ENCODE results near the gene CCT7. TPM values are rescaled to one million over a fixed set of nuclear protein-coding genes. Genes with fewer than 3 reads are reported as not detected.
A peak's percentile ranks its signal among the peaks of the same experiment; 100 is the strongest.

Gene CCT7
- total and polyA plus RNA-seq, 5 donors, result 190 to 226 (median 210) TPM

DNA sequence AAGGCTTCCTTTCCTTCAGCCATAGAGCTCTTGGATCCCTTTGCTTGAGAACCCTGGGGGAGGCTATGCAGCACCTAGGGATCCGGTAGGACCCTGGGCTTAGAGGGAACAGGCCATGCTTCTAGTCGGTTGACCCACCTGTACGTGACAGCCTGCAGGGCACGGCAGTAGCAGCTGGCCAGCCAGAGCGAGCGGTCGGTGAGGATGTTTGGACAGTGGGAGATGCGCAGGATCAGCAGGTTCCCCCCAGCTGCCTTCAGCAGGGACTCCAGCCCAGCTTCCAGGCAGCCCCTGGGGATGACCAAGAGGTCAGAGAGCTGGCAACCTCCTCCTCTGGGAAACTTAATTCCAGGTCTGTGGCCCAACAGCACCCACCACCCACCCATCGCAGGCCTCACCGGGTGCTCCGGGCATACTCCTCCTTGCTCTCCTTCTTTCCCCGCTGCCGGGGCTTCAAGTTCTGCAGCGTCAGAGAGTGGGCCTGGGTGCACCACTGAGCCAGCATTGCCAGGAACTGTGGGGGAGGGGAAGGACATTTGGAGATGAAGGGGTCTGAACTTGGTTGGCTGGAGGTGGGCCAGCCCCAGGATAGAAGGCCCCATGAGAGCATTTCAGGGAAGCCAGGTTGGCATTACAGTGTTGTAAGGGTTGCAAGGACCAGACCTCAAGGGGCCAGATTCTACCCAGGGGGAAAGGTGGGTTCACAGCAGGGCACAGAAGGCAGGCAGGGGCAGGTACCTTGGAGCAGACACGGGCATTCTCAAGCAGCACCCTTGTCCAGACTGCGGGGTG is 29.6 kb downstream of the CCT7 start:
- DNase-seq (no peak), ATAC-seq (no peak)
- WGBS, result 93% methylated on average over 16 of the region's 16 CpGs
- no peak overlapping the region for H3K27ac ChIP-seq (ENCODE audit: low read length)
- no peak overlapping the region for H3K4me3 ChIP-seq (ENCODE audit: low read length)
- no peaks in the 10 kb centered on the region for H3K27me3 ChIP-seq (ENCODE audit: control insufficient read depth, insufficient read depth)
- H3K9me3 ChIP-seq (ENCODE audit: control insufficient read depth, low read length), result no peaks in the 10 kb centered on the region
- no peaks in the 10 kb centered on the region for H3K4me1 ChIP-seq (ENCODE audit: control insufficient read depth, insufficient read depth, low read length)
- intact Hi-C loops (cut with DNase I), result no loop called here

DNA sequence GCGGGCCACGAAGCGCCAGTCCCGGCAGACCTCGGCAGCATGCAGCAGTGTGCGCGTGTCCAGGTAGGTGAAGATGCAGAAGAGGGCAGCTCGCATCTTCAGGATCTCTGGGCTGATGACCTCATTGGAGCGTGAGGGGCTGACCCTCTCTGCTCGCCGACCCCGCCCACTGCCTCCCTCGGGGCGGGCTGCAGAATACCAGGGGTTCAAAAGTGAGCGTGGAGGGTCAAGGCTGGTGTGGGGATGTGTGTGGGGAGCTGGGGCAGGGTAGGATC is 30.2 kb downstream of the CCT7 start:
- no peak for ATAC-seq
- Histone ChIP-seq H3K9me3 (ENCODE audit: control insufficient read depth, low read length) (no peaks in the 10 kb centered on the region), H3K4me3 (ENCODE audit: low read length) (no peak overlapping the region), H3K27me3 (ENCODE audit: control insufficient read depth, insufficient read depth) (no peaks in the 10 kb centered on the region), H3K4me1 (ENCODE audit: control insufficient read depth, insufficient read depth, low read length) (no peaks in the 10 kb centered on the region), H3K27ac (ENCODE audit: low read length) (no peak overlapping the region)
- no peak for DNase-seq
- intact Hi-C loops (cut with DNase I), result no loop called here
- WGBS, result 90% methylated on average over 15 of the region's 15 CpGs

DNA sequence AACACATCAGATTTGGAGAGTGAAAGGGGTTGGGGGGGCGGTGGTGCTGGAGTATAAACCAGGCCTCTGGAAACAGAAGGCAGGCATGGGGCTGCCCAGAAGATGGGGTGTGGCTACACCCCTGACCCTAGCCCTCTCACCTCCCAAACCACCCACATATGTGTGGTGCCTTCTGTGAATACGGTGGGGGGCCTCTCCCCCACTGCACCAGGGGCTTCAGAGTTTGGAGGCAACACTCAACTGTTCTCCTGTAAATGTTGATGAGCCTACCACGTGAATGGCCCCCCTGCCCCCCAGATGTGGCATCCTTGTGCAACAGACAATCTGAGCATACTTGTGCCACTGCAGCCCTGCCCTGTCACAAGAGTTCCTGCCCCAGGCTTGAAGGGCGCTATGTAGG is 30.7 kb downstream of the CCT7 start:
- Histone ChIP-seq H3K4me1 (ENCODE audit: control insufficient read depth, insufficient read depth, low read length) (no peaks in the 10 kb centered on the region), H3K4me3 (ENCODE audit: low read length) (no peak overlapping the region), H3K27me3 (ENCODE audit: control insufficient read depth, insufficient read depth) (no peaks in the 10 kb centered on the region), H3K9me3 (ENCODE audit: control insufficient read depth, low read length) (no peaks in the 10 kb centered on the region), H3K27ac (ENCODE audit: low read length) (no peak overlapping the region)
- 84% methylated on average over 4 of the region's 4 CpGs for WGBS
- no peak for ATAC-seq
- DNase-seq, result no peak
- intact Hi-C loops (cut with DNase I), result no loop called here

DNA sequence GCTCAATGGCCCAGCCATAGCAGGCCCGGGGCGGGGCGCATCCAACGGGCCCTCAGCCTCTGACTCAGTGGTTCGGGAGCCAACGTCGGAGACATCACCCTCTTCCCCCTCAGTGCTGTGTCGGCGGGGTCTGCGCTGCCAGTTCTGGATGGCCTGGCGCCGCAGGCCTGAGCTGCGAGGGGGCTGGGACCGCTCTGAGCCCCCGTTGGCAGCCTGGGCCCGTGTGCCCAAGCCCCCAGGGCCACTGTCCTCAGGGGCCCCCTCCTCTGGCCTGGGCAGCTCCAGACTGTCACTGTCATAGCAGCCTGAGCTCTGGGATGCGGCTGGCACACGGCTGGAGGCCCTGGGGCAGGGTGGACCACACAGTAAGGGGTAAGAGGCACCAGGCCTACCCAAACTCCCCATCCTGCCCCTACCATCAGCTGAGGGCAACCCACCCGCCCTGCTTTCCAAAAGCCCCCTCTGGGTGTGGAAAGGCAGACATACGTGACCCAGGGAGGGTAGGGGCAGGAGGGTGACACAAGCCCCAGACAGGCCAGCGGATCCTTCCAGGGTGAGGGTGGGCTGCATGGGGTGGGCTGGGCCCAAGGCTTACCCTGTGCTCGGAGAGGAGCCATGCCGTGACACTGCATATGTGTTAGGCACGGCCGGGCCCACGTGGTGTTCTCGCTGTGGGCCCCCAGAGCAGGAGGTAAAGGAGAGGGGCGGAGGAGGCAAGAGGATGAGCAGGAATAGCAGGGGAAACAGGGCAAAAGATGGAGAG is 31.4 kb downstream of the CCT7 start:
- intact Hi-C loops (cut with DNase I), result no loop called here
- H3K27me3 ChIP-seq (ENCODE audit: control insufficient read depth, insufficient read depth), result no peaks in the 10 kb centered on the region
- H3K9me3 ChIP-seq (ENCODE audit: control insufficient read depth, low read length), result no peaks in the 10 kb centered on the region
- 88% methylated on average over 28 of the region's 28 CpGs for WGBS
- H3K27ac ChIP-seq (ENCODE audit: low read length), result no peak overlapping the region
- H3K4me3 ChIP-seq (ENCODE audit: low read length), result no peak overlapping the region
- DNase-seq, result no peak
- no peak for ATAC-seq
- no peaks in the 10 kb centered on the region for H3K4me1 ChIP-seq (ENCODE audit: control insufficient read depth, insufficient read depth, low read length)

DNA sequence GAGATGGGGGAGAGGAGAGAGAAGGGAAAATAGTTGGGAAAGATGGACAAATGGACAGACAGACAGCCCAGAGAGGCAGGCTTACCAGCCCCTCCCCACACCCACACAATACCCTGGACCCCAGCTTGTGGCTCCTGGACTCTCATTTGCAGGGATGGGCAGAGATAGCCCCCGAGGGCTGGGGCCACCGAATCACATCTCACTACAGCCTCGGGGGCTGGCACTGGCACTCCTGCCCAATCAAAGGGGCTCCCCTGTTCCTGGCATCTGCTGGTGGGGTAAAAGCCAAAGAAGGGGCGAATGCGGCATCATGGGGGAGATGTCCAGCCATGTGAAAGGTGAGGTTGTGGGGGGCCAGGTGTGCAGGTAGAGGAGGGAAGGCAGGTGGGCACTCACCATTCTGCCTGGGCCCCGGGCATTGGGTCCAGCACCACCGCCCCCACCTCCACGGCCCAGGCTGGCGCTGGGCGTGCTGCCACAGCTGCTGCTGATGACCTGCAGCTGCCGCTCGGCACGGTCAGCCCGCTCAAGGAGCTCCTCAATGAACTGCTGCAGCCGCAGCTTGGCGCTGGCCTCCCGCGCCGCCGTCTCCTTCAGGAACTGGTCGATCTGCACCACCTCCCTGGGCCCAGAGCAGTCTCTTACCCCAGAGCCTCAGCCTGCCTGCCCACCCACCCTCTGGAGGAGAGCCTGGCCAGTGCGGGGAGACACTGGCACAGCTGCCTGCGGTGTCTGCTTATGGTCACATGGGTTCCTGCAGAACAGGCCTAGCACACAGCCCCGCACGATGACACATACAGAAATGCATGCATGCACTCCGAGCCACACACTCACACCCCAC is 32.2 kb downstream of the CCT7 start:
- H3K27me3 ChIP-seq (ENCODE audit: control insufficient read depth, insufficient read depth), result no peaks in the 10 kb centered on the region
- no peak overlapping the region for H3K27ac ChIP-seq (ENCODE audit: low read length)
- H3K9me3 ChIP-seq (ENCODE audit: control insufficient read depth, low read length), result no peaks in the 10 kb centered on the region
- DNase-seq (no peak), ATAC-seq (no peak)
- WGBS, result 91% methylated on average over 26 of the region's 26 CpGs
- H3K4me3 ChIP-seq (ENCODE audit: low read length), result no peak overlapping the region
- intact Hi-C loops (cut with DNase I), result no loop called here
- no peaks in the 10 kb centered on the region for H3K4me1 ChIP-seq (ENCODE audit: control insufficient read depth, insufficient read depth, low read length)

DNA sequence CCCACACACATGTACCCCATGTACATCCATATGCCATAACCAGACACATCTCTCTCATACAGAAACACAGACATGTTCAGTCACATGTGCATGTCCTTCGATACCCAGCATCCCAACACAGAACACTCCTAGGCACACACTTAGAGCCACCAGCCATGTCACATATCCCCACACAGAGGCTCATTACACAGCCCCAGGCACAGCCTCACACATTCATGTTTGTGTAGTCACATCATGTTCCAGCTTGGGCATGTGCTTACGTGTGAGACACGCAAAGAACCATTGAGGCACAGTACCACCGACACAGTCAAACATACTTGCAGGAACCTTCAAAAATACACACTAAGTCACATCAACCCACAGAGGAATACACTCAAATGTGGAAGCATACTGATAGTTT is 32.9 kb downstream of the CCT7 start:
- Histone ChIP-seq H3K27me3 (ENCODE audit: control insufficient read depth, insufficient read depth) (no peaks in the 10 kb centered on the region), H3K9me3 (ENCODE audit: control insufficient read depth, low read length) (no peaks in the 10 kb centered on the region), H3K4me1 (ENCODE audit: control insufficient read depth, insufficient read depth, low read length) (no peaks in the 10 kb centered on the region), H3K4me3 (ENCODE audit: low read length) (no peak overlapping the region), H3K27ac (ENCODE audit: low read length) (no peak overlapping the region)
- WGBS, result 95% methylated on average over 4 of the region's 4 CpGs
- intact Hi-C loops (cut with DNase I), result no loop called here
- no peak for ATAC-seq
- DNase-seq, result no peak

DNA sequence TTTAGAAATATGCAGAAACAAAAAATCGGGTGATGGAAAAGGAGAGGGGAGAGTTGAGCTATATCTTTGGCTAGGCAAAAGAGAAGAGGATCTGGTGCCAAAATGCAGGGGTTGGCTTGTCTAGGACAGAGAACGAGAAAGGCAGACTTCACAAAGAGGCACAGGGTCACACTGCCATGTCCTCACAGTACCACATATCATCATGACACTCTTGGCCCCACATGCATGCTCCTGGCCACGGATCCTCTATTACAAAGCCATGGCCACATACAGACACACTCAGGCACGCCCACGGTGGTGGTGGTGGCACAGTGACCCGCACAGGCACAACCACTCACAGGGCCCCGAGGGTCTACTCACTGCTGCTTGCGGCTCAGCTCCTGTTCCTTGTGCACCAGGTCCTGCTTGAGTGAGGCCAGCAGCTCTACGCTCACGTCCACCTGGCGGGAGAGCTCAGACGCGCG is 34.3 kb downstream of the CCT7 start:
- intact Hi-C loops (cut with DNase I), result no loop called here
- no peaks in the 10 kb centered on the region for H3K4me1 ChIP-seq (ENCODE audit: control insufficient read depth, insufficient read depth, low read length)
- no peak overlapping the region for H3K4me3 ChIP-seq (ENCODE audit: low read length)
- WGBS, result 30% methylated on average over 14 of the region's 14 CpGs
- H3K27me3 ChIP-seq (ENCODE audit: control insufficient read depth, insufficient read depth), result no peaks in the 10 kb centered on the region
- H3K27ac ChIP-seq (ENCODE audit: low read length), result no peak overlapping the region
- DNase-seq, result no peak
- no peaks in the 10 kb centered on the region for H3K9me3 ChIP-seq (ENCODE audit: control insufficient read depth, low read length)
- ATAC-seq, result no peak

DNA sequence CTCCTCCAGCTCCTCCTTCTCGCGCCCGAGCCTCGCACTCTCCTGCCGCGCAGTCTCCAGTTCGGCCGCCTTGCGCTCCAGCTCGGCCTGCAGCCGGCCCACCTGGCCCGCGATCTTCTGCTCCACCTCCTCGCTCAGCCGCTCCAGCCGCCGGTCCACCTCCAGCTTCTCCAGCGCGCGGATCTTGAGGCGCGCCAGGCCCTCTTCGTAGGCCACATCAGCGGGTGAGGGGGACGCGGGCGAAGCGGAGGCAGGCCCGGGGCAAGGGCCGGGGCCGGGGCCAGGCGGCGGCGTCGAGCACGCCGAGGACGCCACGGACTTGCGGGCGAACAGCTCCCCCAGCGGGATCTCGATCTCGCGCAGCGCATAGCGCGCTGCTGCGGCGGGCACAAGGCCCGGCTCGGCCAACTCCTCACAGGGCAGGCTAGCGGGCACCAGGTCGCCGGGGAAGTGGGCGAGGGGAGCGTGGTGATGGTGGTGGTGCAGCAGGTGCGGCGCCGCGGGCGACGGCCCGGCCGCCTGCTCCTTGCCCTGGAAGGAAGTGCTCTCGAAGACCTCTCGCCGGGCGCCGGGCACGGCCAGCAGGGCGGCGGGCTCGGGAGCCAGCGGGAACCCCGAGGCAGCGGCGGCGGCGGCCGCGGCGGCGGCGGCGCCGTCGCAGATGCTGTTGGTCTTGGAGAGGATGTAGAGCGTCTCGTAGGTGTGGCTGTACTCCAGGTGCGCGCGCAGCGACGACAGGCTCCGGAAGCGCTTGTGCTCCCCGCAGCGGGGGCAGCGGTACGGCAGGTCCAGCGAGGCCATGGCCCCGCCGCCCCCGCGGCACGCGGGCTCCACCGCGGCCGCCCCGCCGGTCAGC is 35.0 kb downstream of the CCT7 start:
- Histone ChIP-seq H3K9me3 (ENCODE audit: control insufficient read depth, low read length) (no peaks in the 10 kb centered on the region), H3K4me1 (ENCODE audit: control insufficient read depth, insufficient read depth, low read length) (no peaks in the 10 kb centered on the region), H3K4me3 (ENCODE audit: low read length) (peak overlapping the region; percentile 1), H3K27me3 (ENCODE audit: control insufficient read depth, insufficient read depth) (no peaks in the 10 kb centered on the region), H3K27ac (ENCODE audit: low read length) (no peak overlapping the region)
- WGBS, result 6% methylated on average over 113 of the region's 113 CpGs
- ATAC-seq (peak in 1 of 2 donors; percentile 7), DNase-seq (peak in 1 of 3 donors; percentile 56)
- intact Hi-C loops (cut with DNase I), result no loop called here

DNA sequence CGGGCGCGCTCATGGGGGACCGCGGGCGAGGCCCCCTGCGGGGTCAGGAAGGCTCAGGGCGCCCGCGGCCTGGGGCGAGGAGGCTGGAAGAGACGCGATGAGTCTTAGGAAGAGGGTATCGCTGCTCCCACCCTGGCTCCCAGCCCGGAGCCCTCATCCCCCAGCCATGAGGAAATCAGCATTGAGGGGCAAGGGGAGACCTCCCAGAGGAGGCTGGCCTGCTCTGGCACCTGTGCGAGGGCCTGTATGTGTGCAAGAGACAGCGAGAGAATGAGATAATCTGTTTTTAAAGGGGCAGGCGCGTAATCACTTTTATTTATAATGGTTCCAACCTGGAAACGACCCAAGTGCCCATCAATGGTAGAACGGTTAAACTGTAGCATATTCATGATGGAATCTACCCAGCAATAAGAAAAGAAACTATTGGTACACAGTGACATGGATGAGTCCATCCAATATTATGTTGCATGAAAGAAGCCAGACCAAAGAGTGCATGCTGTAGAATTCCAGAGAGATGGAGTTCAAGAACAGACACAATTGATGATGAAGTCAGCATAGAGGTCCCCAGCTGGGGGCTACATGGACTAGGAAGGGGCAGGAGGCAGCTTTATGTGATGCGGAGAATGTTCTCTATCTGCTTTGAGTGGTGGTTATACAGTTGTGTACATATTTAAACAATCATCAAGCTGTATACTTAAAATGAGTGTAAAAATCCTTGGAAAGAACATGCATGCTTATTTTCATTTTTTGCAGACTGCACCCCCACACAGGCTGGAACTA is 35.8 kb downstream of the CCT7 start:
- DNase-seq (no peak), ATAC-seq (no peak)
- intact Hi-C loops (cut with DNase I), result no loop called here
- H3K27me3 ChIP-seq (ENCODE audit: control insufficient read depth, insufficient read depth), result no peaks in the 10 kb centered on the region
- H3K9me3 ChIP-seq (ENCODE audit: control insufficient read depth, low read length), result no peaks in the 10 kb centered on the region
- H3K4me3 ChIP-seq (ENCODE audit: low read length), result peak overlapping the region; percentile 1
- H3K27ac ChIP-seq (ENCODE audit: low read length), result no peak overlapping the region
- 23% methylated on average over 22 of the region's 22 CpGs for WGBS
- no peaks in the 10 kb centered on the region for H3K4me1 ChIP-seq (ENCODE audit: control insufficient read depth, insufficient read depth, low read length)

DNA sequence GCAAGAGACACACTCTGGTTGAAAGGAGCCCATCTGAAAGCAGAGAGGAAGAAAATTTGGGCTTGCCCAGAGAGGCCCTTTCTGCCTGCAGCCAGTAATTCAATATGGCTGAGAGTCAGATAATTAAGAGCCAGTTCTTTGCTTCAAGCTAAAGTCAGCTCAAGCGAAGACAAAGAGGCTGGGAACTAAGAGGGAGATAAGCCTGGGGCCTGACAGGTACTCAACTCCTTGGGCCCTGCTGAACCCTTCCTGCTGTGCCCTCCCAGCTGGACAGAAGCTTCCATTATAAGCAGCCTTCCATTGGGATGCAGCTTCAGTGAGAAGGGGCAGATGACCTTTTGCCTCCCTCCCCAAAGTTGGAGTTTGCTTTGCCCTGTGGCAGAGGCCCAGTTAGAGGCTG is 38.2 kb downstream of the CCT7 start:
- intact Hi-C loops (cut with DNase I), result no loop called here
- WGBS, result 65% methylated on average over 1 of the region's 1 CpG

More for the DNA sequence above, 38.2 kb downstream of the CCT7 start:
- H3K9me3 ChIP-seq (ENCODE audit: control insufficient read depth, low read length), result no peaks in the 10 kb centered on the region
- ATAC-seq (no peak), DNase-seq (no peak)
- no peaks in the 10 kb centered on the region for H3K4me1 ChIP-seq (ENCODE audit: control insufficient read depth, insufficient read depth, low read length)
- no peaks in the 10 kb centered on the region for H3K27me3 ChIP-seq (ENCODE audit: control insufficient read depth, insufficient read depth)
- no peak overlapping the region for H3K27ac ChIP-seq (ENCODE audit: low read length)
- no peak overlapping the region for H3K4me3 ChIP-seq (ENCODE audit: low read length)
